Liver (tissue), 9 donors: ENCODE results near the gene DDX31. TPM values are rescaled to one million over a fixed set of nuclear protein-coding genes. Genes with fewer than 3 reads are reported as not detected.

ENCODE experiments used
- DNase-seq: peaks from one replicate; pipeline ENCODE4 v3.0.0-alpha.2; 2017; ENCODE audit warnings: low spot score
- H3K27ac ChIP-seq, 2 donors: one replicate each; pipeline ENCODE4 v1.7.0; 2013; ENCODE audit warnings: inconsistent platforms in 2 of 2, low read length in 2 of 2, control low read depth in 1 of 2, low read depth in 1 of 2, mild to moderate bottlenecking in 1 of 2
- H3K27me3 ChIP-seq, 4 donors: one replicate each; pipeline versions ENCODE4 v1.6.1 to v1.7.0; 2013; ENCODE audit warnings: low read length in 3 of 4, inconsistent platforms in 1 of 4, mild to moderate bottlenecking in 1 of 4, moderate library complexity in 1 of 4; ENCODE audit not compliant: control insufficient read depth in 4 of 4, insufficient read depth in 4 of 4
- H3K36me3 ChIP-seq, 4 donors: one replicate each; pipeline versions ENCODE4 v1.6.1 to v1.7.0; 2013; ENCODE audit warnings: low read length in 3 of 4, mild to moderate bottlenecking in 3 of 4, low read depth in 1 of 4, moderate library complexity in 1 of 4; ENCODE audit not compliant: control insufficient read depth in 4 of 4, insufficient read depth in 3 of 4
- H3K4me1 ChIP-seq, 4 donors: one replicate each; pipeline versions ENCODE4 v1.6.1 to v1.7.0; 2013; ENCODE audit warnings: low read length in 3 of 4, mild to moderate bottlenecking in 3 of 4, moderate library complexity in 1 of 4; ENCODE audit not compliant: control insufficient read depth in 4 of 4, insufficient read depth in 4 of 4
- H3K4me3 ChIP-seq, 3 donors: one replicate each; pipeline versions ENCODE4 v1.6.1 to v1.7.0; 2013; ENCODE audit warnings: low read length in 3 of 3, control low read depth in 1 of 3, low read depth in 1 of 3, mild to moderate bottlenecking in 1 of 3
- H3K9ac ChIP-seq, 2 donors: one replicate each; pipeline ENCODE4 v1.7.0; 2013; ENCODE audit warnings: low read length in 2 of 2, mild to moderate bottlenecking in 2 of 2, moderate library complexity in 2 of 2, control low read depth in 1 of 2, low read depth in 1 of 2
- H3K9me3 ChIP-seq, 4 donors: one replicate each; pipeline versions ENCODE4 v1.6.1 to v1.7.0; 2013; ENCODE audit warnings: low read length in 3 of 4; ENCODE audit not compliant: control insufficient read depth in 4 of 4
- ATF3 ChIP-seq: IDR thresholded peaks from 2 replicates; pipeline ENCODE4 v1.6.1; 2016; ENCODE audit warnings: antibody characterized with exemption
- EGR1 ChIP-seq, 2 donors: IDR thresholded peaks; 2 replicates each; pipeline ENCODE4 v1.6.1; 2016 to 2018; ENCODE audit warnings: antibody characterized with exemption in 2 of 2, low read depth in 2 of 2
- FOXA1 ChIP-seq: IDR thresholded peaks from 2 replicates; pipeline ENCODE4 v1.6.1; 2016; ENCODE audit warnings: antibody characterized with exemption
- FOXA2 ChIP-seq: IDR thresholded peaks from 2 replicates; pipeline ENCODE4 v1.6.1; 2016; ENCODE audit warnings: antibody characterized with exemption
- GABPA ChIP-seq, 2 donors: IDR thresholded peaks in 1 of 2; conservative IDR thresholded peaks in 1 of 2; 2 replicates each; pipeline ENCODE4 v1.6.1; 2016; ENCODE audit warnings: antibody characterized with exemption in 2 of 2, mild to moderate bottlenecking in 1 of 2, moderate library complexity in 1 of 2
- HNF4A ChIP-seq, 2 donors: conservative IDR thresholded peaks; 2 replicates each; pipeline ENCODE4 v1.6.1; 2016; ENCODE audit warnings: antibody characterized with exemption in 2 of 2, mild to moderate bottlenecking in 2 of 2
- HNF4G ChIP-seq: IDR thresholded peaks from 2 replicates; pipeline ENCODE4 v1.6.1; 2016; ENCODE audit warnings: antibody characterized with exemption
- JUND ChIP-seq, 2 donors: IDR thresholded peaks; 2 replicates each; pipeline ENCODE4 v1.6.1; 2016; ENCODE audit warnings: antibody characterized with exemption in 2 of 2
- NR2F2 ChIP-seq: IDR thresholded peaks from 2 replicates; pipeline ENCODE4 v1.6.1; 2016; ENCODE audit warnings: antibody characterized with exemption
- RAD21 ChIP-seq, 2 donors: IDR thresholded peaks; 2 replicates each; pipeline ENCODE4 v1.6.1; 2016; ENCODE audit warnings: antibody characterized with exemption in 2 of 2, mild to moderate bottlenecking in 2 of 2
- RXRA ChIP-seq, 2 donors: IDR thresholded peaks; 2 replicates each; pipeline ENCODE4 v1.6.1; 2017 to 2018; ENCODE audit warnings: antibody characterized with exemption in 2 of 2, mild to moderate bottlenecking in 1 of 2
- SP1 ChIP-seq: IDR thresholded peaks from 2 replicates; pipeline ENCODE4 v1.6.1; 2018; ENCODE audit warnings: antibody characterized with exemption, mild to moderate bottlenecking
- TAF1 ChIP-seq: conservative IDR thresholded peaks from 2 replicates; pipeline ENCODE4 v1.6.1; 2016; ENCODE audit warnings: antibody characterized with exemption, mild to moderate bottlenecking
- YY1 ChIP-seq: IDR thresholded peaks from 2 replicates; pipeline ENCODE4 v1.6.1; 2016; ENCODE audit warnings: antibody characterized with exemption, mild to moderate bottlenecking
- WGBS: extraction: QIAGEN DNeasy Blood & Tissue Kit; methylation state at CpG from one replicate; pipeline ENCODE4 v1.1.7; 2013; 5-methylcytosine and 5-hydroxymethylcytosine counted together
- polyA plus RNA-seq, 2 donors: library from polyadenylated mRNA; stranded (reverse) in 1 of 2; unstranded in 1 of 2; fragments of 200-250 nt in 1 of 2; fragments of >200 nt in 1 of 2; fragmentation: Nextera tagmentation in 1 of 2; extraction: Ambion mirVana in 1 of 2; gene quantifications; one replicate each; pipeline versions ENCODE4 v1.2.1 to v1.2.3, GENCODE V29; 2013 to 2015
- total RNA-seq, 2 donors: library from RNA; depleted of rRNA; stranded (reverse); fragments of >200 nt; gene quantifications; one replicate each; pipeline ENCODE4 v1.2.3, GENCODE V29; 2014
- TF ChIP-seq, protein P1 (sequence below): IDR thresholded peaks from 2 replicates; pipeline ENCODE4 v1.6.1; 2016; ENCODE audit warnings: antibody characterized with exemption
- TF ChIP-seq, protein P2 (sequence below): fragments of 150-350 bp; IDR thresholded peaks from 2 replicates; pipeline ENCODE4 v1.5.1; 2017; ENCODE audit warnings: improper control_type of control experiment, low read depth, low read length; ENCODE audit not compliant: missing input control
- TF ChIP-seq, protein P3 (sequence below): IDR thresholded peaks from 2 replicates; pipeline ENCODE4 v1.6.1; 2016; ENCODE audit warnings: antibody characterized with exemption
- TF ChIP-seq, protein P4 (sequence below): IDR thresholded peaks from 2 replicates; pipeline ENCODE4 v1.6.1; 2016; ENCODE audit warnings: antibody characterized with exemption, mild to moderate bottlenecking
- donor health status: healthy.
- donor health status: healthy.
- donor health status: healthy.
- donor health status: healthy.
- donor health status: healthy.

The DDX31 gene
- total and polyA plus RNA-seq, 4 donors = 2.5 to 9.6 (median 4.5) TPM

DNA sequence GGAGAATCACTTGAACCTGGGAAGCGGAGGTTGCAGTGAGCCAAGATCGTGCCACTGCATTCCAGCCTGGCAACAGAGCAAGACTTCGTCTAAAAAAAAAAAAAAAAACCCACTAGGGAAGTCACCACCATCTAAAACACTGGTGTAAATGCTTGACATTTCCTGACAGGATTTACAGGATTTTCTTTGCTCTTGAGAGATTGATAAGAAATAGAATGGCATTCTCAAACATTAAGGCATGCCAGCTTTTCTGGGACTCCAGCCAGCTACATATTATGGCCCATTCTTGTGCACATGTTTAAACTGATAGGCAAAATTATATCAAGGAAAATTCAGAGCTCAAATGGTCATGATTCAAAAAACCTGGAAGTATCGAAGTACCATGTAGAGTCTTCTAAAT is 29.2 kb upstream of the DDX31 start:
- 57% methylated on average over 4 of the region's 4 CpGs for WGBS
- no peak overlapping the region for H3K4me3 ChIP-seq
- no peaks in the 10 kb centered on the region for H3K4me1 ChIP-seq
- no peaks in the 10 kb centered on the region for H3K36me3 ChIP-seq
- TF ChIP-seq ATF3 (no peak), HNF4G (no peak), TAF1 (no peak)
- TF ChIP-seq, protein P1, sequence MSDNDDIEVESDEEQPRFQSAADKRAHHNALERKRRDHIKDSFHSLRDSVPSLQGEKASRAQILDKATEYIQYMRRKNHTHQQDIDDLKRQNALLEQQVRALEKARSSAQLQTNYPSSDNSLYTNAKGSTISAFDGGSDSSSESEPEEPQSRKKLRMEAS = no peak
- TF ChIP-seq, protein P2, sequence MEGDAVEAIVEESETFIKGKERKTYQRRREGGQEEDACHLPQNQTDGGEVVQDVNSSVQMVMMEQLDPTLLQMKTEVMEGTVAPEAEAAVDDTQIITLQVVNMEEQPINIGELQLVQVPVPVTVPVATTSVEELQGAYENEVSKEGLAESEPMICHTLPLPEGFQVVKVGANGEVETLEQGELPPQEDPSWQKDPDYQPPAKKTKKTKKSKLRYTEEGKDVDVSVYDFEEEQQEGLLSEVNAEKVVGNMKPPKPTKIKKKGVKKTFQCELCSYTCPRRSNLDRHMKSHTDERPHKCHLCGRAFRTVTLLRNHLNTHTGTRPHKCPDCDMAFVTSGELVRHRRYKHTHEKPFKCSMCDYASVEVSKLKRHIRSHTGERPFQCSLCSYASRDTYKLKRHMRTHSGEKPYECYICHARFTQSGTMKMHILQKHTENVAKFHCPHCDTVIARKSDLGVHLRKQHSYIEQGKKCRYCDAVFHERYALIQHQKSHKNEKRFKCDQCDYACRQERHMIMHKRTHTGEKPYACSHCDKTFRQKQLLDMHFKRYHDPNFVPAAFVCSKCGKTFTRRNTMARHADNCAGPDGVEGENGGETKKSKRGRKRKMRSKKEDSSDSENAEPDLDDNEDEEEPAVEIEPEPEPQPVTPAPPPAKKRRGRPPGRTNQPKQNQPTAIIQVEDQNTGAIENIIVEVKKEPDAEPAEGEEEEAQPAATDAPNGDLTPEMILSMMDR = no peak
- H3K27ac ChIP-seq = no peak overlapping the region
- DNase-seq = no peak
- no peak overlapping the region for H3K9ac ChIP-seq
- H3K9me3 ChIP-seq = peaks cover 2 to 17% (median 5%) of the 10 kb centered on the region in 4 donors
- H3K27me3 ChIP-seq = no peaks in the 10 kb centered on the region

DNA sequence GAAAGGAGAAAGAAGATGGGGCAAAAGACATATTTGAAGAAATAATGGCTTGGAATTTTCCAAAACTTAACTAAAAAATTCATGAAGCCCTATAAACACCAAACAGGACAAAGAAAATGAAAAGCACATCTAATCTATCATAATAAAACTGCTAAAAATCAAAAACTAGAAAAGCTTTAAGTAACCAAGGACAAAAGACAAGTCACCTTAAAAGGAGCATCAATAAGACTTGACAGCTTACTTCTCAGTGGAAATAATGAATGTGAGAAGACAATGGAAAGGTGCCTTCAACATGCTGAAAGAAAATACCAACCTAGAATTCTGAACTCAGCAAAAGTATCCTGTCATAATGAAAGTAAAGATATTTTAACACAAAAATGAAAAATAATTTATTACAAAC is 27.4 kb upstream of the DDX31 start:
- TF ChIP-seq EGR1 (IDR thresholded peaks at IDR 0.05; ENCODE audit: low read depth in 2 of 2) (no peak), NR2F2 (no peak), JUND (IDR thresholded peaks at IDR 0.05) (no peak), TAF1 (no peak), YY1 (no peak), HNF4G (no peak), SP1 (no peak), RAD21 (IDR thresholded peaks at IDR 0.05) (no peak), HNF4A (conservative IDR thresholded peaks at IDR 0.05) (no peak), FOXA1 (no peak), ATF3 (no peak), RXRA (IDR thresholded peaks at IDR 0.05) (no peak), FOXA2 (no peak), GABPA (IDR thresholded peaks at IDR 0.05 in 1 of 2, conservative IDR thresholded peaks at IDR 0.05 in 1 of 2) (no peak)
- TF ChIP-seq, protein P1 = no peak
- TF ChIP-seq, protein P3, sequence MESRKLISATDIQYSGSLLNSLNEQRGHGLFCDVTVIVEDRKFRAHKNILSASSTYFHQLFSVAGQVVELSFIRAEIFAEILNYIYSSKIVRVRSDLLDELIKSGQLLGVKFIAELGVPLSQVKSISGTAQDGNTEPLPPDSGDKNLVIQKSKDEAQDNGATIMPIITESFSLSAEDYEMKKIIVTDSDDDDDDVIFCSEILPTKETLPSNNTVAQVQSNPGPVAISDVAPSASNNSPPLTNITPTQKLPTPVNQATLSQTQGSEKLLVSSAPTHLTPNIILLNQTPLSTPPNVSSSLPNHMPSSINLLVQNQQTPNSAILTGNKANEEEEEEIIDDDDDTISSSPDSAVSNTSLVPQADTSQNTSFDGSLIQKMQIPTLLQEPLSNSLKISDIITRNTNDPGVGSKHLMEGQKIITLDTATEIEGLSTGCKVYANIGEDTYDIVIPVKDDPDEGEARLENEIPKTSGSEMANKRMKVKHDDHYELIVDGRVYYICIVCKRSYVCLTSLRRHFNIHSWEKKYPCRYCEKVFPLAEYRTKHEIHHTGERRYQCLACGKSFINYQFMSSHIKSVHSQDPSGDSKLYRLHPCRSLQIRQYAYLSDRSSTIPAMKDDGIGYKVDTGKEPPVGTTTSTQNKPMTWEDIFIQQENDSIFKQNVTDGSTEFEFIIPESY = no peak
- TF ChIP-seq, protein P4, sequence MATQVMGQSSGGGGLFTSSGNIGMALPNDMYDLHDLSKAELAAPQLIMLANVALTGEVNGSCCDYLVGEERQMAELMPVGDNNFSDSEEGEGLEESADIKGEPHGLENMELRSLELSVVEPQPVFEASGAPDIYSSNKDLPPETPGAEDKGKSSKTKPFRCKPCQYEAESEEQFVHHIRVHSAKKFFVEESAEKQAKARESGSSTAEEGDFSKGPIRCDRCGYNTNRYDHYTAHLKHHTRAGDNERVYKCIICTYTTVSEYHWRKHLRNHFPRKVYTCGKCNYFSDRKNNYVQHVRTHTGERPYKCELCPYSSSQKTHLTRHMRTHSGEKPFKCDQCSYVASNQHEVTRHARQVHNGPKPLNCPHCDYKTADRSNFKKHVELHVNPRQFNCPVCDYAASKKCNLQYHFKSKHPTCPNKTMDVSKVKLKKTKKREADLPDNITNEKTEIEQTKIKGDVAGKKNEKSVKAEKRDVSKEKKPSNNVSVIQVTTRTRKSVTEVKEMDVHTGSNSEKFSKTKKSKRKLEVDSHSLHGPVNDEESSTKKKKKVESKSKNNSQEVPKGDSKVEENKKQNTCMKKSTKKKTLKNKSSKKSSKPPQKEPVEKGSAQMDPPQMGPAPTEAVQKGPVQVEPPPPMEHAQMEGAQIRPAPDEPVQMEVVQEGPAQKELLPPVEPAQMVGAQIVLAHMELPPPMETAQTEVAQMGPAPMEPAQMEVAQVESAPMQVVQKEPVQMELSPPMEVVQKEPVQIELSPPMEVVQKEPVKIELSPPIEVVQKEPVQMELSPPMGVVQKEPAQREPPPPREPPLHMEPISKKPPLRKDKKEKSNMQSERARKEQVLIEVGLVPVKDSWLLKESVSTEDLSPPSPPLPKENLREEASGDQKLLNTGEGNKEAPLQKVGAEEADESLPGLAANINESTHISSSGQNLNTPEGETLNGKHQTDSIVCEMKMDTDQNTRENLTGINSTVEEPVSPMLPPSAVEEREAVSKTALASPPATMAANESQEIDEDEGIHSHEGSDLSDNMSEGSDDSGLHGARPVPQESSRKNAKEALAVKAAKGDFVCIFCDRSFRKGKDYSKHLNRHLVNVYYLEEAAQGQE = no peak
- TF ChIP-seq, protein P2 = no peak
- Histone ChIP-seq H3K4me1 (no peaks in the 10 kb centered on the region), H3K27ac (no peak overlapping the region), H3K27me3 (no peaks in the 10 kb centered on the region), H3K4me3 (no peak overlapping the region), H3K9me3 (peaks cover 2 to 17% (median 5%) of the 10 kb centered on the region in 4 donors), H3K36me3 (no peaks in the 10 kb centered on the region), H3K9ac (no peak overlapping the region)
- no peak for DNase-seq
